ENCODE measurements around the gene GNAO1.

Gene GNAO1

GRCh38 chr16:56241596-56241995 is 50.3 kb downstream of the GNAO1 start:
- no peak for DNase-seq (ENCODE audit: low read depth in 1 of 2, low spot score in 1 of 2)
- no peak overlapping the region for H3K4me3 ChIP-seq (replicated peaks; ENCODE audit: insufficient read depth, low read length)
- peaks cover 2% of the 10 kb centered on the region for H3K27me3 ChIP-seq (ENCODE audit: insufficient read depth, poor library complexity, severe bottlenecking)
- TF ChIP-seq CTCF (IDR thresholded peaks at IDR 0.05; ENCODE audit: insufficient read depth, low read length) (no peak), GABPA (IDR thresholded peaks at IDR 0.05; ENCODE audit: low read depth) (no peak), POLR2AphosphoS5 (IDR thresholded peaks at IDR 0.05; ENCODE audit: low read depth) (no peak), REST (IDR thresholded peaks at IDR 0.05; ENCODE audit: insufficient replicate concordance, low read depth) (no peak), SPI1 (IDR thresholded peaks at IDR 0.05; ENCODE audit: borderline replicate concordance, low read depth) (no peak)
- H3K27ac ChIP-seq (replicated peaks): no peak overlapping the region

- Histone ChIP-seq H3K27me3 (ENCODE audit: insufficient read depth, poor library complexity, severe bottlenecking) (no peaks in the 10 kb centered on the region), H3K27ac (replicated peaks) (no peak overlapping the region), H3K4me3 (replicated peaks; ENCODE audit: insufficient read depth, low read length) (no peak overlapping the region)
- DNase-seq (ENCODE audit: low read depth in 1 of 2, low spot score in 1 of 2): no peak
- no peak for TF ChIP-seq GABPA (IDR thresholded peaks at IDR 0.05; ENCODE audit: low read depth)
- TF ChIP-seq CTCF (IDR thresholded peaks at IDR 0.05; ENCODE audit: insufficient read depth, low read length): no peak
- no peak for TF ChIP-seq POLR2AphosphoS5 (IDR thresholded peaks at IDR 0.05; ENCODE audit: low read depth)
- no peak for TF ChIP-seq REST (IDR thresholded peaks at IDR 0.05; ENCODE audit: insufficient replicate concordance, low read depth)
- no peak for TF ChIP-seq SPI1 (IDR thresholded peaks at IDR 0.05; ENCODE audit: borderline replicate concordance, low read depth)
Observed at GRCh38 chr16:56242740-56243139, 51.5 kb downstream of the GNAO1 start.

- H3K27ac ChIP-seq (replicated peaks): no peak overlapping the region
- no peaks in the 10 kb centered on the region for H3K27me3 ChIP-seq (ENCODE audit: insufficient read depth, poor library complexity, severe bottlenecking)
- DNase-seq (ENCODE audit: low read depth in 1 of 2, low spot score in 1 of 2): no peak
- TF ChIP-seq REST (IDR thresholded peaks at IDR 0.05; ENCODE audit: insufficient replicate concordance, low read depth): no peak
- no peak for TF ChIP-seq POLR2AphosphoS5 (IDR thresholded peaks at IDR 0.05; ENCODE audit: low read depth)
- TF ChIP-seq GABPA (IDR thresholded peaks at IDR 0.05; ENCODE audit: low read depth): no peak
- TF ChIP-seq SPI1 (IDR thresholded peaks at IDR 0.05; ENCODE audit: borderline replicate concordance, low read depth): no peak
- no peak for TF ChIP-seq CTCF (IDR thresholded peaks at IDR 0.05; ENCODE audit: insufficient read depth, low read length)
- H3K4me3 ChIP-seq (replicated peaks; ENCODE audit: insufficient read depth, low read length): no peak overlapping the region
Observed at GRCh38 chr16:56244612-56245011, 53.3 kb downstream of the GNAO1 start.
